Activated naive CD4-positive, alpha-beta T cell treated with anti-CD3 and anti-CD28 coated beads, Interleukin-2, amount 10 ng/mL, durations not matched to agents 7 days and 5 days (primary cell): ENCODE measurements around the gene FADS2.
A peak's percentile ranks its signal among the peaks of the same experiment; 100 is the strongest.

Experiments used
- CTCF ChIA-PET: fragments of 350-600 bp; sonication (Branson Sonifier 250); formaldehyde crosslinking; loops from one replicate; lab custom pipeline; 2021; ENCODE audit warnings: antibody characterized with exemption; lab: Charles Lee
- DNase-seq: peaks from one replicate; pipeline ENCODE4 v3.0.0-alpha.2; 2020
- H3K27ac Mint-ChIP-seq: one replicate; pipeline ENCODE4 v1.8.0; 2021; ENCODE audit warnings: mild to moderate bottlenecking, moderate library complexity, mixed read lengths
- H3K27me3 Mint-ChIP-seq: one replicate; pipeline ENCODE4 v1.8.0; 2021; ENCODE audit warnings: mild to moderate bottlenecking, mixed read lengths
- H3K36me3 Mint-ChIP-seq: one replicate; pipeline ENCODE4 v1.8.0; 2021; ENCODE audit warnings: mixed read lengths
- H3K4me1 Mint-ChIP-seq: one replicate; pipeline ENCODE4 v1.8.0; 2021; ENCODE audit warnings: mixed read lengths
- H3K4me3 Mint-ChIP-seq: one replicate; pipeline ENCODE4 v1.8.0; 2021; ENCODE audit warnings: mild to moderate bottlenecking, moderate library complexity, mixed read lengths
- H3K9me3 Mint-ChIP-seq: one replicate; pipeline ENCODE4 v1.8.0; 2021; ENCODE audit warnings: mixed read lengths

The FADS2 gene

DNA sequence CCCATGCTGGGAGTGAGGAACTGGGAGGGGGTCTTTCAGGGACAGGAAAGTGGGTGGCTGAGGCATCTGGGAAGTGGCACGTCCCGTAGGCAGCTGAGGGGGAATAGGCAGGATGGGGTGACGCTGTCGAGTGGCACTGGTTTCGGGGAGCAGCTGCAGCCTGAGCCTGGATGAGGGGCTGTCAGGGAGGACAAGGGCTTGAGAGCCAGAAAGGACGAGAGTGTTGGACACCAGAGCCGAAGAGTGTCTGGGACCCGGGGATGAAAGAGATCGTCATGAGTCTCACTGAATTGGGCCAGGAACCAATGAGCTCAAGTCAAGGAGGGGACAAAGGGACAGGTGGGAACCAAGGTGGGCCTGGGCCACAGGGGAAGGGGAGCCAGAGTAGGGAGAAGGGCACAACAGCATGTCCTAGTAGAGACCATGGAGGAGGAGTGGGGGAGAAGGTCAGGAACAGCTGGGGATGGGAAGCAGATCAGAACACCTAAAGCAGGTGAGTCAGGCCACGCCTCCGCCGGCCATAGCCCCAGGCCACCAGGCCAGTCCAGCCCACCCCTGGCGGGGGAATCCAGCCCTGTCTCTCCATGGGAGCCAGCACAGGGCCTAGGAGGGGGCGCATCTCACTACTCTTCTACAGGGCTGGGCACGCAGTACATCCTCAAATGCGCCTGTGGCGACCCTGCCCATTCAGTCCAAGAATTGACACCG, 85.0 kb downstream of the FADS2 start:
- CTCF ChIA-PET = interaction anchor here (0.7 to 3.2 kb wide), 3 partner anchors 14 to 195 kb away, joined by 3 to 10 read pairs (median 4); no protein-coding TSS in a partner anchor
- Mint-ChIP-seq H3K4me3 (no peak overlapping the region), H3K4me1 (peaks cover 6% of the 10 kb centered on the region), H3K27ac (no peak overlapping the region), H3K27me3 (peaks cover 43% of the 10 kb centered on the region), H3K9me3 (no peaks in the 10 kb centered on the region), H3K36me3 (no peaks in the 10 kb centered on the region)
- no peak for DNase-seq

DNA sequence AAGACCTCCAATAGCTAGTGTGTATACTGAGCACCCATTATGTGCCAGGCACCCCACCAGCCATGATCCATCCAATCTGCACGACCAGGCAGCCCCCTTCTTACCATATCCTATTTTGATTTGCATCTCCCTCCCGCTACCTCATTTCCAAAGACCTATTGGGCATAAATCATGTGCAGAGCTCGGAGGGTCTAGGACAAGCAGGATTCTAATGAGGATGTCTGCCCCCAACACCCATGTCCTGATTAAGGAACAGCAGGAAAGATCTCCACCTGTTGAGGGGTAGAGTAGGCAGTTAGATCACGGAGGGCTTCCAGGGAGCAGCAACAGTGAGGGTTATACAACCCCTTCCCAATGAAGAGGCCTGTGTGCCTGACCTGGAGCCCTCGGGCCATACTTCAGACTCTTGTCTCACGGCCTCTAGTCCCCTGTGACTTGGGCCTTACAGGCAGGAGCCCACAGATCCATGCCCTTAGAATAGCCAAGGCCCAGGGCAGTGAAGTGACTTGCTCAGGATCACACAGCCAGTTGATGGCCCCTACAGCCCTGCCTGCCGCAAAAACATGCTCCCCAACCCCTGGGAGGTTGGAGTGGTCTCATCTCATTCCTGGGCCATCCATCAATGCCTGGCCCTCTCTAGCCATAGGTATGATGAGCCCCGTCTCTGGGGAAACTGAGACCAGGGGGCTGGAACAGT, 85.7 kb downstream of the FADS2 start:
- Mint-ChIP-seq H3K36me3 (no peaks in the 10 kb centered on the region), H3K27me3 (peaks cover 50% of the 10 kb centered on the region), H3K4me1 (peaks cover 9% of the 10 kb centered on the region), H3K27ac (no peak overlapping the region), H3K4me3 (no peak overlapping the region), H3K9me3 (no peaks in the 10 kb centered on the region)
- CTCF ChIA-PET = interaction anchor here (1.1 to 3.2 kb wide), 2 partner anchors 15 to 194 kb away, joined by 4 to 10 read pairs; no protein-coding TSS in a partner anchor
- no peak for DNase-seq

DNA sequence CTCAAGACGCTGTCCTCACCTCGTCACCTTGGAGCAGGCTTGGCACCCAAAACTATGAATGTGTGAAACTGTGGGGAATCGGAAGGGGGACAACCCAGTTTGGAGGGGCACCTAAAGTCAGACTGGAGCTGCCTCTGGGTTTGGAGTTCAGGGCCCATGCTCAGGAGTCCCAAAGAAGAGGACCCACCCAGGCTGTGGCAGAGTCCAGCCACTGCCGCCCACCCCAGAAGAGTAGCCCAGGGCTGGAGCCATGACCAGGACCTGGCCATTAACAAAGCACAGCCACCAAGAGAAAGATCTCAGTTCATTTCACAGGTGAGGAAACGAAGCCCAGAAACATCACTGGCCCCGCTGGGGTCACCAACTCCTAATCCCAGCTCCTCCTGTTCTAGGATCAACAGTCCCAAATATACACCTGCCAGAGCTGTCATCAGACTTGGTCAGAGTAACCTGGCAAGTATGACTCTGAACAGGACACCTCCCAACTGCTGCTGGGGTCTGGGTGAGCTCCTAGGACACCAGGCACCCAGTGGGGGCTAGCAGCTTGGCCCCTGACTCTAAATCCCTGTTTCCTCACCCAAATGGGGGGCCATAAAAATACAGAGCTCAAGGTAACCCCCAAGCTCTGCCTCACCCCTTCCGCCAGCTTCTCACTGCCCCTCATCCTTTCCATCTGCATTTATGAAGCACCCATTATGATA, 86.5 kb downstream of the FADS2 start:
- H3K9me3 Mint-ChIP-seq = no peaks in the 10 kb centered on the region
- no peak overlapping the region for H3K4me3 Mint-ChIP-seq
- no peaks in the 10 kb centered on the region for H3K36me3 Mint-ChIP-seq
- no peak overlapping the region for H3K27ac Mint-ChIP-seq
- CTCF ChIA-PET = interaction anchor here (1.1 to 3.2 kb wide), 3 partner anchors 15 to 193 kb away, joined by 4 to 10 read pairs (median 5); no protein-coding TSS in a partner anchor
- no peak for DNase-seq
- peaks cover 58% of the 10 kb centered on the region for H3K27me3 Mint-ChIP-seq
- peaks cover 9% of the 10 kb centered on the region for H3K4me1 Mint-ChIP-seq

DNA sequence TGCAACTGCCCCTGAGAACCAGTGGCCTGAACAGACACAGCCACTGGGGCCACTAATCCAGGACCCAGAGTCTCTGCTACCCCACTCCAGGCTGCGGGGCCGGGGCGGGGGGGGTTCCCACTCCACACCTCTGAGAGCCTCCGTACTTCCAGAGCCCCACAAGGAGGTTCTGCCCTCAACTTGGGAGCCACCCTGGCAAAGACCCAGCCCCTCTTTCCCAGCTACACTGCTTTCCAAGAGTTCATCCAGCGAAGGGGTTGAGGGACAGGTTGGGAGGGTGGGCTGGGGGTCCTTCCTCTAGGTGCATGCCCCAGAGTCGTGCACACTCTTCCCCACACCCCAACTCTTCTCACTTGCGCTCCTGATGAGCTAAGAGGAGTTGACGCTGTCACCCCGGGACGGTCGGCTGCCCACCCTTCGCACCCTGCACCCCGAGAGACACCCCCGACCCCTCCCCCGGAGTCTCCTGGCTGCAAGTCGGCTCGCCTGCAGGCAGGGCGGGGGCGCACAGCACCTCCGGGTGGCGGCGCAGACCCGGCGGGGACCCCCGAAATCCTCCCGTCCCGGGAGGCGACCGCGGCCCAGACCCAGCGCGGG, 88.7 kb downstream of the FADS2 start:
- H3K27me3 Mint-ChIP-seq = peaks cover 77% of the 10 kb centered on the region
- no peaks in the 10 kb centered on the region for H3K36me3 Mint-ChIP-seq
- H3K27ac Mint-ChIP-seq = no peak overlapping the region
- H3K4me3 Mint-ChIP-seq = peak overlapping the region; percentile 44
- no peaks in the 10 kb centered on the region for H3K9me3 Mint-ChIP-seq
- DNase-seq = no peak
- H3K4me1 Mint-ChIP-seq = peaks cover 9% of the 10 kb centered on the region
- CTCF ChIA-PET = interaction anchor here (0.9 to 2.3 kb wide), 2 partner anchors 19 to 31 kb away, joined by 3 to 5 read pairs; no protein-coding TSS in a partner anchor
